ENCODE data around the gene RPA1. TPM values are rescaled to one million over a fixed set of nuclear protein-coding genes. Genes with fewer than 3 reads are reported as not detected.

Gene RPA1
- polyA plus RNA-seq, 3 donors = 17.1 to 25.8 (median 23.6) TPM

DNA sequence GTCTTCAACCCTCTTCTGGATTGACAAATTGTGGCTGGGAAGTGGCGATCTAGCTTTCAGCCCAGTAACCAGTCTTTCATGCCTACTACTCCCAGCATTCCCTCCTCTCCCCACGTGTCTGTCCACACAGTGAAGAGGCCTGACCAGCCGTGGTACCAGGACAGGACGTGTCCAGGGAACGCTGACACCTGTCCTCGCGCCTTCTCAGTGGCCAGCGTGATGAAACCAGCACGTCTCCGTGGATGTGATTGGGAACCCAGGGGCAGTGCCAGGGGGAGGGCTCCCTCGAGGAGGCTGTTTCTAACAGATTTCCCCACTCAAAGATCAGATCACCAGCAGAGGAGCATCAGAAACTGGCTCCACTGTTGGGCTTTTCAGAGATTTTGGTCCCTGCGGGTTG lies 69.1 kb downstream of the RPA1 start:
- no peak overlapping the region for H3K27ac ChIP-seq (ENCODE audit: low read depth, low read length)
- WGBS, 3 donors = 91 to 92% (median 92%) methylated on average over 12 of the region's 12 CpGs

DNA sequence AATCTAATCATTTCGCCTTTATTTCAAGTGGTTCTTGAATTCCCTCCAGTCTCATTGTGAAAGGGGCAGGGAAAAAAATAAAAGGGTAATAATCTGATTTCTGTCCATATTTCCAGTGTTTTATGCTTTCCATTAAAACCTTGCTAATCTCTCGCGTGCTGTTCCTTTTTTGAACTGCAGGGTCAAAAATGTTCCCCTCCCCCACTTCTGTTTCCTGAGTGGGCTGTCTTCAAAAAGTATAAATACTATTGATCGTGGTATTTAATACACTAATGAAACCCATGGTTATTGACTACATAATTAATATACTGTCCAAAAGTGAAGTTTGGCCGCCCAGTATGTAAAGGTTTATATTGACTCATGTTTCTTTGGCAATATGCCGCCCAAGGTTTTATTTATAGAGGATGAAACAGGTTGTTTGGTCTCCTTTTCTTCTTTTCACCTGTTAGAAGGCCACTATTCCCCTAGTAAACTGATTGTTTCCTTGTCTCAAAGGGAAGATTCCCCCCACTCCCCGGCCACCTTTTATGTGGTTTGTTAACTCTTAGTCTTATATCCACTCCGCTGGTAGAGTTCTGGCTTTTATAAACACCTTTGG lies 69.7 kb downstream of the RPA1 start:
- 90 to 92% (median 91%) methylated on average over 8 of the region's 8 CpGs for WGBS, 3 donors
- no peak overlapping the region for H3K27ac ChIP-seq (ENCODE audit: low read depth, low read length)

DNA sequence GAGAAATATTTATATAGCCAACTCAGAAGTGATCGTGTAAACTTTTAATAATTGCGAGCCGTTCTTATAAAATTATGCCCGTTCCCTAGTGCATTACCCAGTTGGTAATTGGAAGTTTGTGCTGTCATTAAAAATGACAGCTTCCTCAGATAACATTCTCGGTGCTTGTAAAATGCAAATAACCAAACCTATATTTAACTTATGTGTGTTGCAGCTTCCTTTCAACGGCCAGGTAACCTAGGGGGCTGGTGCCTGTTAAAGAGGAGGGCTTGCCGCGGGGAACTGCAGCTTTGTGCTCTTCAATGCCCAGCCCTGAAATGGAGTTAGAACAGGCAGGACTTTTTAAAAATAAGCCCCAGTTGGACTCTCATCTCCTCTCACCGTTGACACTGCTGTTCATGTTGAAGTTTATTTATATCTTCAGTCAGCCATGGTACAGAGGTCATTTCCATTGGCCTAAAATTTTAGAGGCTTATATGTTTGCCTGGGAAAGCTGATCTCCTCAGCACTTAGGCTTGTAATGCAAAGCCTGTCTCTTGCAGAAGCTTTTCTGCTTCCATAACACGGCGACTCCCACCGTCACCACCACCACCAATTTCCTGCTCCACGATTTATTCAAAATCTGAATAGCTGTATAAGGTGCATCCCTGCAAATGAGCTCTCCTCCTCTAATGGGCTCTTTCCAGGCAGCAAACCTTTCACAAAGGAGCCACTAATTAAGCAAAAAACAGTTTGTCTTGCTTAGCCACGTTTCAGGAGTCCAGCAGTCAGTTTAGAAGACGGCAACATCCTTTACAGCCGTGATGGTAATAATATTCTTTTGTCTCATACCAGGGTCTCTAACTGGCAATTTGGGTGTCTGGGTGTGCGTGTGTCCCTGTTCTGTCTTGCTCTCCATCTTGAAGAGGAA lies 74.7 kb downstream of the RPA1 start:
- WGBS, 3 donors = 66 to 68% (median 68%) methylated on average over 17 of the region's 17 CpGs
- no peak overlapping the region for H3K27ac ChIP-seq (ENCODE audit: low read depth, low read length)

DNA sequence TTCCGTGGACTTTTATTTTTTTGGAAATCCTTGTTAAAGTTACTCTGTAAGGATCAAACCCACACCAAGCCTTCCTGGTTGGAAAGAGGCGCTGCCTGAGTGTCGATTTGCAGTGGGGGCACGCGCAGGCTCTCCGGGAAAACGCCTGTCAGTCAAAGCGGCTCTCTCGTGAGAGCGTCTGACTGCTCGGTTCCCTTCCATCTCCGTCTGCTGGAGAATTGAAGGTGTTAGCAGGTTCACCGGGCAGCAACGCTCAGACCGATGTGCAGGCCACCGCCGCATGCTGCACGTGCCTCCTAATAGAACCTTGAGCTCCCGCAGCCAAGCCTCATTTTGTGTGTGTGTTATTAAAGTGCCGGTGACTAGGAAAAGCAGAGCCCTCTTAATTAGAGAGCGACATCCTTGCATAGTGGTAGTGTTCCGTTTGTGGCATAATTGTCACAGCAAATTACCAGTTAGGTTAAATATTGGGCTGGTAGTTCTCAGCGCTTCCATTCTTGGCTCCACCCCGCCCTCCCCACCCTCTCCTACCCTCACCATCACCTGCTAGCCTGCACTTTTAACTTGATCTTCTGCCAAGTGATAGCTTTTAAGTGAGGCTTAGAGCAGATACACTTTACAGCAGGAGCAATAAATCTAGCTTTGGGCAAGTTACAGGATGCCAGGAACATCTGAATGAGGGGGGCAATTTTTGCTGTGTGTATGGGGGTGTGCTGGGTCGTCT lies 75.5 kb downstream of the RPA1 start:
- 19 to 26% (median 25%) methylated on average over 25 of the region's 25 CpGs for WGBS, 3 donors

DNA sequence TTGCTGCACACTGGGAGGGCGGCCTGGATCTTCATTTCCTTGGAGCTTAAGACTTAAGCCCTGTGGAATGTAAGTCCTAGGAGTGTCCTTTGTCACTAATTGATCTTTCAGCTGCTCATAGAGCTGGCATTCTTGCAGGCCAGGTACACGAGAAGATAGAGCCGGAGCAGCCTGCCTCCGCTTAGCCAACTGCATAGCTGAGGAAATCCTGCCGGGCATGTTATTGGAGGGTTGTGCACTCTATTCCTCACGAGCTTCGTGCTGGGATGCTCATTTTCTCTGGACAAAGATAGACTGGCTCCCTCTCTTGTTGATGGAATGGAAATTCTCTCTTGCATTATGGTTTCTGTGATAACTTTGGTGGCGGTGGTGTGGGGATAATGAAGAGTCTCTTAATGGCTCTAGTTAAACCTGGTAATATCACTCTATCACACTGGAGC lies 76.9 kb downstream of the RPA1 start:
- WGBS, 3 donors = 55 to 62% (median 58%) methylated on average over 8 of the region's 8 CpGs
- no peak overlapping the region for H3K27ac ChIP-seq (ENCODE audit: low read depth, low read length)

More for the DNA sequence above, 75.5 kb downstream of the RPA1 start:
- H3K27ac ChIP-seq (ENCODE audit: low read depth, low read length) = no peak overlapping the region

- 70 to 73% (median 71%) methylated on average over 17 of the region's 17 CpGs for WGBS, 3 donors
These were observed 77.4 kb downstream of the RPA1 start for GRCh38 chr17:1907216-1907631.

GRCh38 chr17:1907909-1908698 lies 78.3 kb downstream of the RPA1 start:
- H3K27ac ChIP-seq (ENCODE audit: low read depth, low read length) = no peak overlapping the region
- WGBS, 3 donors = 5 to 15% (median 7%) methylated on average over 49 of the region's 49 CpGs

More at GRCh38 chr17:1907216-1907631, 77.4 kb downstream of the RPA1 start:
- no peak overlapping the region for H3K27ac ChIP-seq (ENCODE audit: low read depth, low read length)

GRCh38 chr17:1908699-1909309 lies 79.0 kb downstream of the RPA1 start:
- 6 to 7% (median 6%) methylated on average over 22 of the region's 22 CpGs for WGBS, 3 donors
- no peak overlapping the region for H3K27ac ChIP-seq (ENCODE audit: low read depth, low read length)

- no peak overlapping the region for H3K27ac ChIP-seq (ENCODE audit: low read depth, low read length)
- 63 to 82% (median 78%) methylated on average over 3 of the region's 3 CpGs for WGBS, 3 donors
These were observed 80.2 kb downstream of the RPA1 start for GRCh38 chr17:1909985-1910384.

GRCh38 chr17:1912146-1912545 lies 82.3 kb downstream of the RPA1 start:
- WGBS, 3 donors = 57 to 61% (median 59%) methylated on average over 7 of the region's 7 CpGs
- H3K27ac ChIP-seq (ENCODE audit: low read depth, low read length) = no peak overlapping the region

GRCh38 chr17:1913702-1914101 lies 83.9 kb downstream of the RPA1 start:
- H3K27ac ChIP-seq (ENCODE audit: low read depth, low read length) = no peak overlapping the region
- 85 to 91% (median 90%) methylated on average over 13 to 14 of the region's 14 CpGs for WGBS, 3 donors

- 41 to 63% (median 49%) methylated on average over 8 of the region's 8 CpGs for WGBS, 3 donors
- H3K27ac ChIP-seq (ENCODE audit: low read depth, low read length) = no peak overlapping the region
These were observed 84.9 kb downstream of the RPA1 start for GRCh38 chr17:1914661-1915083.

GRCh38 chr17:1915889-1916288 lies 86.1 kb downstream of the RPA1 start:
- 56 to 68% (median 56%) methylated on average over 12 of the region's 12 CpGs for WGBS, 3 donors
- no peak overlapping the region for H3K27ac ChIP-seq (ENCODE audit: low read depth, low read length)

DNA sequence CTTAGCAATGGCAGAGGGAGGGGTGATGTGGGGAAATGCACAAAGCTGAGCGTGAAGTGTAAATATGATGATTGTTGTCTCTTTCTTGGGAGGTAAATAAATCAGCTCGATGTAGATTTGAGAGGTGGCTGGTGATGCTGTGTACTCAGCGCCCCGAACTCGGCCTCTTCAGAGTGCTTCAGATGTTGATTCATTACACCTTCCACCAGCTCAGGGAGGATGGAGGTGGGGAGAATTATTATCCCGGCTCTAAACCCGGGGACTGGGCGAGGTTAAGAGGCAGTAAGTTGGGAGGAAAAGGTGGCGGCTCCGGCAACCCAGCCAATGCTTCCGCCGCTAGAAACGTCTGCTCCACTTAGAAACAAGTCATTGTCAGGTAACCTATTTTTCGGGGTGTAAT lies 86.5 kb downstream of the RPA1 start:
- H3K27ac ChIP-seq (ENCODE audit: low read depth, low read length) = no peak overlapping the region
- 59 to 72% (median 67%) methylated on average over 14 of the region's 14 CpGs for WGBS, 3 donors

- 74 to 79% (median 78%) methylated on average over 28 to 29 of the region's 29 CpGs for WGBS, 3 donors
- no peak overlapping the region for H3K27ac ChIP-seq (ENCODE audit: low read depth, low read length)
These were observed 87.3 kb downstream of the RPA1 start for GRCh38 chr17:1916963-1917715.

DNA sequence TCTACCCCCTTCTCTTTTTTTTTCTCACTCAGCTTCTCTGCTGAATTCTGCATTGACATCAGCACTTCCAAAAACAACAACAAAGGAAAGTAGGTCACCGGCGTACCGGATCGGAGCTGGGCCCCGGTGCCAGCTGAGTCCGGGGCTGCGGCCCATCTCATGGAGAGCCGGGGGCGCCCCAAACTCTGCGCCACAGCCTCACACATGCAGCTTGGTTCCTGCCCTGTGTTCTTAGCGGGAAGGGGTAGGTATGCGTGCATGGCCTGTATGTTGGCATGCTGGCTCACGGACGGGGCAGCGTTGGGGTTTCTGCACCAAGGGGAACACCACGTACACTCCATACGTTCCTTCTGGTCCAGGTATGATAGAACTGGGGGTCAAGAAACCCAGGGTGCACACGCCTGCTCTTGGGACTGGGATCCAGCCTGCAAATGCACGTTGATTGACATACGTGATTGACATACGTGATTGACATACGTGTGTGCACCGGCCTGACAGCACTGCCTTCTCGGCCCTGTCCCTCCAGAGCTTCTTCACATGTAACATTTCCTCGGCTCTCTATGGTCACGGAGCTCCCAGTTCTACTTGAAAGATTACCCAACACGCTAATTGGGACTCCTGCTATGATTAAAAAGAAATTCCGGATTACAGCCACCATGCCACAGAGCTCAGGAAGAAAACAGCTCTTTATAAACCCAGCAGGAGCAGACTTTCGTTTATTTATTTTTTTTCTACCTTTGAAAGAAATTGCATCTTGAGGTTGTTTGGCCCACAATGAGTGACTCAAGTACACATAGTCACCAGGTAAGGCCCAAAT lies 88.7 kb downstream of the RPA1 start:
- no peak overlapping the region for H3K27ac ChIP-seq (ENCODE audit: low read depth, low read length)
- WGBS, 3 donors = 89 to 93% (median 91%) methylated on average over 29 of the region's 29 CpGs
